C4-2B (cell line): ENCODE results near the gene ARNT2.

Experiments used
- H3K27ac ChIP-seq: fragments of 450-650 bp; 2 replicates; pipeline ENCODE4 v1.5.1; 2017
- ZFX ChIP-seq: fragments of 450-650 bp; IDR thresholded peaks from 2 replicates; pipeline ENCODE4 v1.6.1; 2017
- TF ChIP-seq, protein P1 (sequence below): fragments of 450-650 bp; conservative IDR thresholded peaks from 2 replicates; pipeline ENCODE4 v1.5.1; 2017; ENCODE audit warnings: mild to moderate bottlenecking

Gene ARNT2

DNA sequence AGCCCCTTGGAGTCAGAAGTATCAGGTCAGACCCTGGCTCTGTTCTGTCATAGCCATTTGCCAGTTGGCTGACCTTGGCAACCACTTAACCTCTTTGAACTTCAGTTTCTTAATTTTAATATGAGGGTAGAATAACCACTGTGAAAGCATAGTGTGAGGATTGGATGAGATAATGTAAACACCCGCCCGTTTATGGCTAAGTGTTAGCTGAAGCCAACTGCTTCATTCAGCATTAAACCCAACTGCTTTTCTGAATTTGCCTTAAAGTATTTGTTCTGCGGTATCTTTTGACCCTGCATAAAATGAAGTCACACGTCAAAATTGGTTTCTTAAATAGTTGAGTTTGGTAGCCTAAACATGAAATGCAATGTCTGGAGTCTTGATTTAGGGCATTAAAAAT is 169.4 kb downstream of the ARNT2 start:
- no peak overlapping the region for H3K27ac ChIP-seq
- TF ChIP-seq, protein P1, sequence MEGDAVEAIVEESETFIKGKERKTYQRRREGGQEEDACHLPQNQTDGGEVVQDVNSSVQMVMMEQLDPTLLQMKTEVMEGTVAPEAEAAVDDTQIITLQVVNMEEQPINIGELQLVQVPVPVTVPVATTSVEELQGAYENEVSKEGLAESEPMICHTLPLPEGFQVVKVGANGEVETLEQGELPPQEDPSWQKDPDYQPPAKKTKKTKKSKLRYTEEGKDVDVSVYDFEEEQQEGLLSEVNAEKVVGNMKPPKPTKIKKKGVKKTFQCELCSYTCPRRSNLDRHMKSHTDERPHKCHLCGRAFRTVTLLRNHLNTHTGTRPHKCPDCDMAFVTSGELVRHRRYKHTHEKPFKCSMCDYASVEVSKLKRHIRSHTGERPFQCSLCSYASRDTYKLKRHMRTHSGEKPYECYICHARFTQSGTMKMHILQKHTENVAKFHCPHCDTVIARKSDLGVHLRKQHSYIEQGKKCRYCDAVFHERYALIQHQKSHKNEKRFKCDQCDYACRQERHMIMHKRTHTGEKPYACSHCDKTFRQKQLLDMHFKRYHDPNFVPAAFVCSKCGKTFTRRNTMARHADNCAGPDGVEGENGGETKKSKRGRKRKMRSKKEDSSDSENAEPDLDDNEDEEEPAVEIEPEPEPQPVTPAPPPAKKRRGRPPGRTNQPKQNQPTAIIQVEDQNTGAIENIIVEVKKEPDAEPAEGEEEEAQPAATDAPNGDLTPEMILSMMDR = no peak
- no peak for TF ChIP-seq ZFX

DNA sequence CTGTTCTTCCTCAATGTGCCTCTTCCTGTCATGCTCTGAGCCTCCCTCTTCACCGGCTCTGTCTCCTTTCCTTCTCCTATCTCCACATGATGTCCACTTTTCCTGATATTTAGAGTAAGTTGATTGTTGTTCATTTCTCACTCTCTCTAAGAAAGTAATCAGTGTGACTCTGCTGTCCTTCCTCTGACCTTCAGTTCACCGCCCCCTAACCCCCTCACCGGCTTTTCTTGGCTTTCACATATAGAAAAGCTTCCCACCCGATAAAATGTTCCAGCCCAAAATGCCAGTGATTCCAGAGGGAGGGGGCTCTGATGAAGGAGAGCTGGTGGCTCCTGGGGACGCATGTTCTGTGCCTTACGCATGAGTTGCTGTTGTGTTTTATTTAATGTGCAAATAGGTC is 170.4 kb downstream of the ARNT2 start:
- H3K27ac ChIP-seq = no peak overlapping the region

DNA sequence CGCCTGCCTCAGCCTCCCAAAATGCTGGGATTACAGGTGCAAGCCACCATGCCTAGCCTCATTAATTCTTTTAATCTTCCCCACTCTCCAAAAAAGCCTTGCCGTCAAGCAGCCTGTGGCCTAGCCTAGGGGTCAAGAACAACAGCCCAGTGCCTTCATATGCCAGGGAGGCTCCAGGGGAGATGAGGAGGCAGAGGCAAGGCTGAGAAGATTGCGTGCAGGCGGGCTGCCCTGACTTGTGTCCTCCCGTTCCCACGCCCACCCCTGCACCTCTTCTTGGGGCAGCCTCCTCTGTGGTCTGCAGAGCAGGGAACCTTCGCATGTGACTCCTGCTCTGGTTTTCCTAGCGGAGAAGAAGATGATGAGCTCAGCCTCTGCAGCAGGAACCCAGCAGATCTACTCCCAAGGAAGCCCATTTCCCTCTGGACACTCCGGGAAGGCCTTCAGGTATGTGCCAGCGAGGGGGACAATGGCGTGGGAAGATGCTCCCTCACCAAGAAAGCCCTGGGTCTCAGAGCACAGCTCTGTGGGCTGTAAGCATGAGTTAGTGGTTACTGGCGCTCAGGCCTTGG is 172.4 kb downstream of the ARNT2 start:
- H3K27ac ChIP-seq = no peak overlapping the region
- TF ChIP-seq, protein P1 = no peak
- TF ChIP-seq ZFX = no peak

More for the DNA sequence above, 170.4 kb downstream of the ARNT2 start:
- TF ChIP-seq ZFX = no peak
- TF ChIP-seq, protein P1 = no peak

DNA sequence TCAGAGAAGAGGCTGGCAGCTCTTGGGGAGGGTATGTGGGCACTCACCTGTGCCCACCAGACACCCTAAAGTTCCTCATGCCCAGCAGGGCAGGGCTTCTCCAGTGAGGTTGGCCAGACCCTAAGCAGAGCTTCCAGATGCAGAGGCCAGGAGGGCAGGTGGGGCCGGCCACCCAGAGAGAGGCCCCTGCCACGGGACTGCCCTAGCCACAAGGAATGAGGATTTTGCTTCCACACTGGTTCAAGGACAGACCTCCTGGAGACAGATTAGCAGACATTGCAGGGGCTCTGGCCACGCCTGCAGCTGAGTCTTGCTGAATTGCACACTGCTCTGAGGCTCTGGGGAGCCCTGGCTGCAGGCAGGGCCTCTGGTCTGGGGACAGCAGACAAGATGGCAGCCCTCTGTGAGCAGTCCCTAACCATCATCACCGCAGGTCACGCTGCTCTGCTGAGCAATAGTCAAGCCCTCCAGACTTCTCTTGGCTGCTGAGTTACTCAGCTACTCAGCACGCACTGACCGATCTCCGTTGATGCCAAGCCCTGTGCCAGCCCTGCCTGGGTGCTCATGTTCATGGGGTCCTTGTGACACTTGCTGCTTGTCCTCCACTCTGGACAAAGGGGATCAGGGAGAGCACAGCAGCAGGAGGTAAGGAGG is 173.5 kb downstream of the ARNT2 start:
- TF ChIP-seq ZFX = no peak
- TF ChIP-seq, protein P1 = no peak

DNA sequence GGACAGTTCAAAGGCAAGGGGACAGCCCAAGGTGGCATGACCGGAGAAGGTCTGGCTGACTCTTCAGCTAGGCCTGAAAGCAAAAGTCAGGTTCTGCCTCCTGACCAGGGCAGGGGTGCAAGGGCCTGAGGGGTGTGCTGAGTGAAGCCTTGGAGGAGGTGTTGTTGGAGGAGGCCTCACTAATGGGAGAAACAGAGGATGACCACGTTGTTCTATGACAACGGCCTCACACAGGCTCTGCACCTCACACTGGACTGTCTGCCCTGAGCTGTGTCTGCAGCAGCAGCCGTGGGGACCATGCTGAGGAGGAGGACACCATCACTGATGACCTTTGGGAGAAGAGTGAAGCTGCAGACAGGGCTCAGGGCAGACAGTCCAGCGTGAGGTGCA is 174.0 kb downstream of the ARNT2 start:
- no peak for TF ChIP-seq ZFX
- TF ChIP-seq, protein P1 = no peak
- no peak overlapping the region for H3K27ac ChIP-seq

More for the DNA sequence above, 173.5 kb downstream of the ARNT2 start:
- H3K27ac ChIP-seq = no peak overlapping the region

DNA sequence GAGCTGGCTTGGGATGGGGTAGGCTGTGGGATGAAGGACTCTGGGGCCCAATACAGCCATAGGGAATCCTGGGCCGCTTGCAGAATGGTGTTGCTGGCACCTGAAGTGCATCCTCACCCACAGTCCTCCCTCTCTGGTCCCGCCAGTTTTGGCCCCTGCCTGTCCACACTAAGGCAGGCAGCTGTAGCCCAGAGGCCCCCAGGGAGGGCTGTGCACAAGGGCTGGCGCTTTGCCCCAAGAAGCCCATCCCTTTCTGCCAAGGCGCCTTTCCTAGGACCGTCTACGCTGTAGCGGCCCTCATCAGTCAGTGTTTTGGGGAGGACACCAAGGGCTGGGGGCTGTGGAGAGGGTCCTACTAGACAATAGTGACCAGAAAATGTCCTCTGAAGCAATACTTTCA is 174.7 kb downstream of the ARNT2 start:
- H3K27ac ChIP-seq = no peak overlapping the region
- TF ChIP-seq, protein P1 = no peak
- no peak for TF ChIP-seq ZFX

DNA sequence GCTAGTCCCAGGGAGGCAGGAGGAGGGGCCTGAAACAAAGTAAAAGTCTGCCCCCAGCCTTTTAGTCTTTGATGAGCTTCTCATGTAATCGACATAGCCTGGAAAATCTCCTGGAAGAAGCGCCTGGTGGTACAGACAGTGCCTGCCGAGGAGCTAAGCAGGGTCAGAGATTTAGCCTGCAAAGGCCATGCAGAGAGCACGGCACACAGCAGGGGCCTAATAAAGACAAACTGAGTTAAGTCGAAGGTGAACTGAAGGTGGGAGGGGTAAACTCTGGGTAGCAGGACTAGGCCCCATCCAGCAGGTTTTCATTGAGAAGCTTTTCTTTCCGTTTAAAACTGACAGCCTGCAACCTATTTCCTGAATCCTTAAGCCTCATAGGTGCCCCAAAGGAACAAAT is 175.4 kb downstream of the ARNT2 start:
- TF ChIP-seq, protein P1 = no peak
- TF ChIP-seq ZFX = no peak
- H3K27ac ChIP-seq = no peak overlapping the region
